SH-SY5Y (cell line): ENCODE measurements around the gene VPS26A.

ENCODE experiments used
- GATA2 ChIP-seq: IDR thresholded peaks from 2 replicates; pipeline ENCODE4 v1.6.1; 2011; ENCODE audit warnings: mild to moderate bottlenecking, low read depth, low read length
- GATA3 ChIP-seq: IDR thresholded peaks from 2 replicates; pipeline ENCODE4 v1.6.1; 2011; ENCODE audit warnings: low read depth, mild to moderate bottlenecking, low read length, moderate library complexity

GRCh38 chr10:69201045-69201444, 77.1 kb downstream of the VPS26A start:
- TF ChIP-seq GATA2 (no peak), GATA3 (no peak)
